AG10803 (cell line): ENCODE results near the gene KLHL26.
A peak's percentile ranks its signal among the peaks of the same experiment; 100 is the strongest.

Experiments used
- DNase-seq: peaks from one replicate; pipeline ENCODE4 v3.0.0; 2010; ENCODE audit warnings: low read depth
- H3K4me3 ChIP-seq: 2 replicates; pipeline ENCODE4 v1.5.1; 2011; ENCODE audit warnings: mild to moderate bottlenecking, low read length, control low read depth
- CTCF ChIP-seq: conservative IDR thresholded peaks from 2 replicates; pipeline ENCODE4 v1.5.1; 2011; ENCODE audit warnings: mild to moderate bottlenecking, low read length, control low read depth, inconsistent platforms

The KLHL26 gene

GRCh38 chr19:18620311-18620710 lies 16.5 kb upstream of the KLHL26 start:
- no peak for DNase-seq
- H3K4me3 ChIP-seq = no peak overlapping the region
- TF ChIP-seq CTCF = no peak

GRCh38 chr19:18620902-18621301 lies 15.9 kb upstream of the KLHL26 start:
- no peak for DNase-seq
- H3K4me3 ChIP-seq = no peak overlapping the region
- no peak for TF ChIP-seq CTCF

GRCh38 chr19:18626906-18627305 lies 9.9 kb upstream of the KLHL26 start:
- H3K4me3 ChIP-seq = no peak overlapping the region
- no peak for TF ChIP-seq CTCF
- DNase-seq = peak; percentile 34

GRCh38 chr19:18629166-18630088 lies 7.4 kb upstream of the KLHL26 start:
- H3K4me3 ChIP-seq = no peak overlapping the region
- no peak for TF ChIP-seq CTCF
- DNase-seq = no peak

- no peak for DNase-seq
- no peak overlapping the region for H3K4me3 ChIP-seq
- no peak for TF ChIP-seq CTCF
Observed at GRCh38 chr19:18633321-18633720, 3.5 kb upstream of the KLHL26 start.

- DNase-seq = peak; percentile 53
- no peak for TF ChIP-seq CTCF
Observed at GRCh38 chr19:18634612-18635297, 2.1 kb upstream of the KLHL26 start.

GRCh38 chr19:18635831-18636182 lies 1.0 kb upstream of the KLHL26 start:
- DNase-seq = no peak
- no peak overlapping the region for H3K4me3 ChIP-seq
- no peak for TF ChIP-seq CTCF

More at GRCh38 chr19:18634612-18635297, 2.1 kb upstream of the KLHL26 start:
- no peak overlapping the region for H3K4me3 ChIP-seq
